GM18517 (cell line): ENCODE data around the gene ABHD6.
"Not testable (repeated sequence)": the region's sequence is repeated elsewhere in the genome, so short reads cannot be mapped to it uniquely, and the experiment has no call there.

ENCODE experiments used
- ATAC-seq: cut with Tn5 transposase; IDR thresholded peaks from one replicate; pipeline ENCODE4 v1.9.1; 2021; ENCODE audit warnings: mild to moderate bottlenecking, moderate library complexity; ENCODE audit not compliant: unreplicated experiment

ABHD6 gene

GRCh38 chr3:58237238-58237940, at the start of gene ABHD6:
Gene ABHD6, plus strand, starts transcription at chr3:58237792. Its CDS starts 18,795 bp downstream, at chr3:58256587.
- ATAC-seq: peak; percentile 51

- no peak for ATAC-seq
These were observed 49.4 kb upstream of the ABHD6 start for GRCh38 chr3:58188173-58188564.

- no peak for ATAC-seq
These were observed 48.6 kb upstream of the ABHD6 start for GRCh38 chr3:58188921-58189451.

GRCh38 chr3:58189691-58190090, 47.9 kb upstream of the ABHD6 start:
- no peak for ATAC-seq

GRCh38 chr3:58190291-58190690, 47.3 kb upstream of the ABHD6 start:
- no peak for ATAC-seq

- ATAC-seq: no peak
These were observed 46.7 kb upstream of the ABHD6 start for GRCh38 chr3:58190882-58191281.

GRCh38 chr3:58191361-58191991, 46.1 kb upstream of the ABHD6 start:
- ATAC-seq: no peak

GRCh38 chr3:58192069-58192468, 45.5 kb upstream of the ABHD6 start:
- ATAC-seq: no peak

- ATAC-seq: no peak
These were observed 43.7 kb upstream of the ABHD6 start for GRCh38 chr3:58193682-58194407.

GRCh38 chr3:58197588-58197987, 40.0 kb upstream of the ABHD6 start:
- ATAC-seq: no peak

GRCh38 chr3:58198362-58198761, 39.2 kb upstream of the ABHD6 start:
- no peak for ATAC-seq

GRCh38 chr3:58198804-58199203, 38.8 kb upstream of the ABHD6 start:
- no peak for ATAC-seq

GRCh38 chr3:58200121-58200709, 37.4 kb upstream of the ABHD6 start:
- ATAC-seq: no peak

GRCh38 chr3:58200846-58201355, 36.7 kb upstream of the ABHD6 start:
- no peak for ATAC-seq

- not testable (repeated sequence) for ATAC-seq
These were observed 36.1 kb upstream of the ABHD6 start for GRCh38 chr3:58201451-58201850.

GRCh38 chr3:58202917-58203360, 34.7 kb upstream of the ABHD6 start:
- no peak for ATAC-seq

GRCh38 chr3:58203541-58203940, 34.1 kb upstream of the ABHD6 start:
- no peak for ATAC-seq

- no peak for ATAC-seq
These were observed 32.9 kb upstream of the ABHD6 start for GRCh38 chr3:58204720-58205119.

- ATAC-seq: no peak
These were observed 31.6 kb upstream of the ABHD6 start for GRCh38 chr3:58205981-58206380.

- ATAC-seq: no peak
These were observed 31.1 kb upstream of the ABHD6 start for GRCh38 chr3:58206406-58207011.

GRCh38 chr3:58207954-58208353, 29.6 kb upstream of the ABHD6 start:
- ATAC-seq: no peak
